Neuron (in vitro differentiated cells): ENCODE measurements around the gene HOXB5.

ENCODE experiments used
- H2AFZ ChIP-seq: one replicate; pipeline ENCODE4 v1.6.1; 2013; ENCODE audit warnings: low read depth, mild to moderate bottlenecking, inconsistent platforms, low read length, moderate library complexity
- H3K27me3 ChIP-seq: one replicate; pipeline ENCODE4 v1.6.1; 2013; ENCODE audit warnings: low read length; ENCODE audit not compliant: insufficient read depth
- H3K36me3 ChIP-seq: one replicate; pipeline ENCODE4 v1.6.1; 2013; ENCODE audit warnings: low read length; ENCODE audit not compliant: insufficient read depth
- H3K4me1 ChIP-seq: one replicate; pipeline ENCODE4 v1.6.1; 2013; ENCODE audit warnings: low read length; ENCODE audit not compliant: insufficient read depth
- H3K4me3 ChIP-seq: 2 replicates; pipeline ENCODE4 v1.5.1; 2013; ENCODE audit warnings: mild to moderate bottlenecking, low read length, moderate library complexity
- H3K9me3 ChIP-seq: one replicate; pipeline ENCODE4 v1.6.1; 2013; ENCODE audit warnings: low read length

The HOXB5 gene

GRCh38 chr17:48569674-48570324 is 23.8 kb downstream of the HOXB5 start:
- Histone ChIP-seq H2AFZ (no peak overlapping the region), H3K9me3 (no peaks in the 10 kb centered on the region), H3K4me1 (no peaks in the 10 kb centered on the region), H3K36me3 (no peaks in the 10 kb centered on the region), H3K4me3 (no peak overlapping the region), H3K27me3 (peaks cover 100% of the 10 kb centered on the region)

- Histone ChIP-seq H2AFZ (no peak overlapping the region), H3K4me3 (no peak overlapping the region), H3K27me3 (peaks cover 99% of the 10 kb centered on the region), H3K36me3 (no peaks in the 10 kb centered on the region), H3K4me1 (no peaks in the 10 kb centered on the region), H3K9me3 (no peaks in the 10 kb centered on the region)
Observed at GRCh38 chr17:48569240-48569582, 24.4 kb downstream of the HOXB5 start.

- no peaks in the 10 kb centered on the region for H3K36me3 ChIP-seq
- H3K4me3 ChIP-seq: no peak overlapping the region
- H3K4me1 ChIP-seq: no peaks in the 10 kb centered on the region
- H2AFZ ChIP-seq: no peak overlapping the region
- H3K9me3 ChIP-seq: no peaks in the 10 kb centered on the region
- peaks cover 96% of the 10 kb centered on the region for H3K27me3 ChIP-seq
Observed at GRCh38 chr17:48568499-48569239, 24.9 kb downstream of the HOXB5 start.

DNA sequence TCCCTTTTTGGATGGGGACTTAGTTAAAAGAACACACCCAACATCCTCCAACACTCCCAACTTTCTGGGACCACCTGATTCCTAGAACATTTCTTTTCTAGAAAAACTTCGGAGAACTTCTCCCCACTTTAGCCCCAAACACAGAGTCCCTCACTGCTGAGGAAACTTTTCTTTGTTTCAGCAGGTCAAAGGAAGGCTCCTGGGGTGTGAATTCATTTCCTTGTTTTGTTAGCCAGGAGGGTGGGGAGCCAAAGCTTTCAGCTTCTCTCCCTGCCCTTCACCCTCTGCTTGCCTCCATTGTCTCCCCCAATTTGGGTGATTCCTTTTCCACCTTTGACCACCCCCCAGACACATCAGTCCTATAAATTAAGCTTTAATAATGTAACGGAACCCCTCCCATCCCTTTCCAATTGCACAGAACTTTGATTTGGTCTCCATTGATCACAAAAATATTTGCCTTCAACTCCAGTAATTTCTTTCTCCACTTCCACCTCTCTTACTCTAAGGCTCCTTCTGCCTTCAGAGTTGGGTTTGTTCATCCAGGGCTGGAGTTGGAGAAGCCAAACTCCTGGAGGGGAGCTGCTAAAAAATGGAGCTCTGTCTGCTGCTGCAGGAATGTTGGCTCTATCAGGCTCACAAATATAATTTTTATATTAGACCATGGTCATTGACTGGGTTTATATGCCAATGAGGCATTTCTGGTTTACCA is 25.8 kb downstream of the HOXB5 start:
- H3K9me3 ChIP-seq: no peaks in the 10 kb centered on the region
- no peaks in the 10 kb centered on the region for H3K36me3 ChIP-seq
- H3K4me1 ChIP-seq: no peaks in the 10 kb centered on the region
- no peak overlapping the region for H2AFZ ChIP-seq
- H3K4me3 ChIP-seq: no peak overlapping the region
- peaks cover 96% of the 10 kb centered on the region for H3K27me3 ChIP-seq

GRCh38 chr17:48567209-48567608 is 26.4 kb downstream of the HOXB5 start:
- no peaks in the 10 kb centered on the region for H3K36me3 ChIP-seq
- no peak overlapping the region for H2AFZ ChIP-seq
- H3K4me3 ChIP-seq: no peak overlapping the region
- H3K27me3 ChIP-seq: peaks cover 96% of the 10 kb centered on the region
- no peaks in the 10 kb centered on the region for H3K9me3 ChIP-seq
- H3K4me1 ChIP-seq: no peaks in the 10 kb centered on the region

GRCh38 chr17:48566717-48567116 is 26.9 kb downstream of the HOXB5 start:
- Histone ChIP-seq H2AFZ (no peak overlapping the region), H3K4me1 (no peaks in the 10 kb centered on the region), H3K36me3 (no peaks in the 10 kb centered on the region), H3K9me3 (no peaks in the 10 kb centered on the region), H3K27me3 (peaks cover 96% of the 10 kb centered on the region), H3K4me3 (no peak overlapping the region)

GRCh38 chr17:48565925-48566710 is 27.5 kb downstream of the HOXB5 start:
- no peak overlapping the region for H3K4me3 ChIP-seq
- H3K4me1 ChIP-seq: no peaks in the 10 kb centered on the region
- H2AFZ ChIP-seq: no peak overlapping the region
- H3K9me3 ChIP-seq: no peaks in the 10 kb centered on the region
- peaks cover 96% of the 10 kb centered on the region for H3K27me3 ChIP-seq
- H3K36me3 ChIP-seq: no peaks in the 10 kb centered on the region

GRCh38 chr17:48565022-48565554 is 28.5 kb downstream of the HOXB5 start:
- Histone ChIP-seq H3K4me3 (no peak overlapping the region), H3K4me1 (no peaks in the 10 kb centered on the region), H3K9me3 (no peaks in the 10 kb centered on the region), H3K27me3 (peaks cover 95% of the 10 kb centered on the region), H3K36me3 (no peaks in the 10 kb centered on the region), H2AFZ (no peak overlapping the region)

DNA sequence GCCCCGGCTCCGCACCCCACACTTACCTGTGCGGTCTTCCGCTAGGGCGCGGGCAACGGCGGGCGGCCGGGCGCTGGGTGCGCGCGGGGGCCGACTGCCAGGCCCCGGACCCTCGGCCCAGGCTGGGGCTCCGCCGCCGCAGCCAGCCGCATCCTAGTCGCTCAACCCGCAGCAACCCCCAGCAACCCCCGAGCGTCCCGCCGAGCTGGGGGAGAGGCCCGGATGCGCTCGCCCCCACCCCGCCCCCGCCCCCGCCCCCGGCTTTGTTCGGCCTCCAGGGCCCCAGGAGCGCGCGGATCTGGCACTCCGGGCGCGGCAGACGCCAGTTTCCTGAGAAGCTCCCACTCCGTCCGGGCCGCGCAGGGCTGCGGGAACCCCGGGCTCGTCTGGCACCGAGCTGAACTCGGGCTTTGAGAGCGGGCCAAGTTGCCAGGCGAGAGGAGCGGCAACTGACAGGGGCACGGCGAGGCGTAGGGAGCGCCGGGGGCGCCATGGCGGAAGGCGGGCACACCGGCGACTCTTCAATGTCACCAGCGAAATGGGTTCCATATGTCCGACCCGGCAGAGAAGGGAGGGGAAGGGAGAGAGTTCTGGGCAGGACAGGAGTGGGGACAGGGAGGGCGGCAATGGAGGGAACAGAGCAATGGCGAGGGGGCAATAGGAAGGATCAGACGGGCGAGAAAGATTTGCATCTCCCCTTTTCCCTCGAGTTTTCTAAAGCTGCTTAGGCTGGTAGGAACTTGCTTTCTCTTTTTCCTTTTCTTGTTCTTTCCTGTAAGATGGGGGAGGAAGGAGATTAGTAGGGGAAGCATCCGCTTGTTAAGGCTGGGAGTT is 29.2 kb downstream of the HOXB5 start:
- H3K27me3 ChIP-seq: peaks cover 95% of the 10 kb centered on the region
- H2AFZ ChIP-seq: no peak overlapping the region
- no peaks in the 10 kb centered on the region for H3K36me3 ChIP-seq
- H3K4me3 ChIP-seq: no peak overlapping the region
- H3K9me3 ChIP-seq: no peaks in the 10 kb centered on the region
- no peaks in the 10 kb centered on the region for H3K4me1 ChIP-seq

- Histone ChIP-seq H2AFZ (no peak overlapping the region), H3K9me3 (no peaks in the 10 kb centered on the region), H3K4me3 (no peak overlapping the region), H3K4me1 (no peaks in the 10 kb centered on the region), H3K36me3 (no peaks in the 10 kb centered on the region), H3K27me3 (peaks cover 95% of the 10 kb centered on the region)
Observed at GRCh38 chr17:48563867-48564187, 29.8 kb downstream of the HOXB5 start.

DNA sequence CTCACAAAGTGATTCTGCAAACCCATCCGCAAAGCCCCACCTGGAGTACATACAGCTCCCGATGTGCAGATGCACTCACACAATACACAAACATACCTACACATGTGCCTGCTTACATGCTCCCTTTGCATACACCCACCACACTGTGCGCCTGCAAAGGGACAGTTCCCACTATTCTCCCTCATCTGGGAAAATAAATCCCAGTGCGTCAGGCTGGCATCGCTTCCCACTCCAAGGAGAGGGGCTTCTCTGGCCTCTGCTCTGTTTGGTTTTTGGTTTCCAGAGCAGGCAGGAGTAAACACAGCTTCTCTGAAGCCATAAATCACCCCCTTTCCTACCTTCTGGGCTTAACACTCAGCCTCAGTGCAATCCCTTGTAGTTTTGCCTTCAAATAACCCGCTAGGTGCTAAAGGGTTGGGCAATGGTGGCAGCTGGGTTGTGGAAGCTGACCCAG is 30.2 kb downstream of the HOXB5 start:
- H3K36me3 ChIP-seq: no peaks in the 10 kb centered on the region
- H3K4me3 ChIP-seq: no peak overlapping the region
- peaks cover 95% of the 10 kb centered on the region for H3K27me3 ChIP-seq
- H3K9me3 ChIP-seq: no peaks in the 10 kb centered on the region
- no peaks in the 10 kb centered on the region for H3K4me1 ChIP-seq
- H2AFZ ChIP-seq: no peak overlapping the region

GRCh38 chr17:48562934-48563333 is 30.6 kb downstream of the HOXB5 start:
- Histone ChIP-seq H2AFZ (no peak overlapping the region), H3K9me3 (no peaks in the 10 kb centered on the region), H3K27me3 (peaks cover 95% of the 10 kb centered on the region), H3K36me3 (no peaks in the 10 kb centered on the region), H3K4me3 (no peak overlapping the region), H3K4me1 (no peaks in the 10 kb centered on the region)
